H1 (cell line): Measurements from ENCODE around the gene NAPA. TPM values are rescaled to one million over a fixed set of nuclear protein-coding genes. Genes with fewer than 3 reads are reported as not detected.
A peak's percentile ranks its signal among the peaks of the same experiment; 100 is the strongest.

Experiments
- BCL11A ChIP-seq, 2 experiments: IDR thresholded peaks; one replicate each; pipeline ENCODE4 v1.6.1; 2011; ENCODE audit warnings: low read depth in 2 of 2, low read length in 2 of 2, mild to moderate bottlenecking in 2 of 2
- CHD7 ChIP-seq: fragments of 300-600 bp; sonication (generic); IDR thresholded peaks from 2 replicates; pipeline ENCODE4 v1.7.1; 2012; ENCODE audit warnings: low read length, moderate library complexity, mild to moderate bottlenecking, inconsistent platforms; ENCODE audit not compliant: insufficient replicate concordance
- CREB1 ChIP-seq: IDR thresholded peaks from 2 replicates; pipeline ENCODE4 v1.6.1; 2012; ENCODE audit warnings: inconsistent platforms
- EP300 ChIP-seq, 2 experiments: IDR thresholded peaks; 1 replicate in 1 of 2; 2 replicates in 1 of 2; pipeline ENCODE4 v1.6.1; 2011 to 2012; ENCODE audit warnings: low read depth in 2 of 2, low read length in 2 of 2, mild to moderate bottlenecking in 2 of 2, borderline replicate concordance in 1 of 2, inconsistent platforms in 1 of 2, moderate library complexity in 1 of 2
- FOSL1 ChIP-seq: IDR thresholded peaks from 2 replicates; pipeline ENCODE4 v1.6.1; 2011; ENCODE audit warnings: mild to moderate bottlenecking, low read depth, low read length, moderate library complexity; ENCODE audit not compliant: insufficient read depth
- GABPA ChIP-seq: IDR thresholded peaks from 2 replicates; pipeline ENCODE4 v1.6.1; 2011; ENCODE audit warnings: mild to moderate bottlenecking, low read length, moderate library complexity, borderline replicate concordance; ENCODE audit not compliant: insufficient read depth
- PHF8 ChIP-seq: fragments of 200-600 bp; sonication (generic); conservative IDR thresholded peaks from 2 replicates; pipeline ENCODE4 v1.7.1; 2012; ENCODE audit warnings: low read depth, mild to moderate bottlenecking, inconsistent platforms, low read length, moderate library complexity
- RBBP5 ChIP-seq: IDR thresholded peaks from 2 replicates; pipeline ENCODE4 v1.7.1; 2012; ENCODE audit warnings: low read depth, mild to moderate bottlenecking, inconsistent platforms, low read length, moderate library complexity, borderline replicate concordance
- RXRA ChIP-seq: IDR thresholded peaks from 2 replicates; pipeline ENCODE4 v1.6.1; 2011; ENCODE audit warnings: low read depth, mild to moderate bottlenecking, low read length, moderate library complexity; ENCODE audit not compliant: insufficient read depth
- YY1 ChIP-seq: IDR thresholded peaks from 2 replicates; pipeline ENCODE4 v1.6.1; 2011; ENCODE audit warnings: low read depth, mild to moderate bottlenecking, low read length
- polyA plus RNA-seq, 7 experiments: library from polyadenylated mRNA; depleted of rRNA in 3 of 7; stranded (reverse) in 5 of 7; unstranded in 2 of 7; fragments of >200 nt in 5 of 7; fragments of 200-250 nt in 2 of 7; gene quantifications; 1 replicate in 5 of 7; 2 replicates in 1 of 7; 4 replicates in 1 of 7; pipeline versions ENCODE4 v1.2.1 to v1.2.3, GENCODE V29; 2011 to 2013; ENCODE audit warnings: missing spikeins in 2 of 7, mixed read lengths in 2 of 7
- total RNA-seq: library from RNA; stranded (reverse); fragmentation: NEBNext Ultra II Directional; extraction: Animal tissue kit (Norgen Biotek cat#: 25700); gene quantifications from 2 replicates; pipeline ENCODE4 v1.2.1, GENCODE V29; 2021

NAPA gene
- total and polyA plus RNA-seq, 2 of the 8 experiments (the other 6 are each of a cell fraction or from before 2014, with no cell fraction given): 58.5 to 78.2 TPM

DNA sequence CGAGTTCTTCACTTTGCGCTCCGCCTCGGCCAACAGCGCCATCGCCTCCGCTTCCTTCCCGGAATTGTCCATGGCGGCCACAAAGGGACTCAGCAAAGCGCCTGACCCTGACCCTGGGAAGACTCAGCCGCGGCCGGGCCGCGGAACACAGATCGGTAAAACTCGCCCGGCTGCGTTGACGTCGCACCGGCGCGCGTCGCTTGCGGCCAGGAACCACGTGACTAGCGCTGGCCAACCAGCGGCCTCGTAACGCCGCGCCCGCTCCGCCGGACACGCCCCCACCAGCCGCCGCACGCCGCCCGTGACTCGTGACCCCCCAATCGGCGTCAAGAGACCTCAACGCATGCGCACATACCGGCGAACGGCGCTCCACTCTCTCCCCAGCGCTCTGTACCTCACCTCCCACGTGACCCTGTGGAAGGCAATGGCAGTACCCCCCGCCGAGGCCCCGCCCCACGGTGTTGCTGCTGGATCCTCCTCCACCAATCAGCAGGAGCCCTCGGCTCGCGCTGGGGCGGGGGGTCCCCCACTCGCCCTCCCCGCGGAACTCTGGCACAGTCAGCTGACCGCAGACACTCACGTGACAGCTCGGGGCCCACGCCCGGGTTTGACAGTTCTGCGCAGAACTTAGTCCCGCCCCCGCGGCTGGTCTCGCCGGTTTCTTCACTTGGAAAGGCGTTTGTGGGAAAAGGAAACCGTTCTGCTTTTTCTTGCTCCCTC lies at the start of gene NAPA (continued):
- no peak for TF ChIP-seq RXRA
- no peak for TF ChIP-seq BCL11A (IDR thresholded peaks at IDR 0.05; ENCODE audit: low read depth in 2 of 2, low read length in 2 of 2)
- TF ChIP-seq FOSL1: no peak
- TF ChIP-seq EP300 (IDR thresholded peaks at IDR 0.05; ENCODE audit: borderline replicate concordance in 1 of 2, low read depth in 2 of 2, low read length in 2 of 2): peak in 1 of 2 experiments; percentile 74; a peak in 1 of 3 replicates
- peak; percentile 94 for TF ChIP-seq CREB1
- peak; percentile 76 for TF ChIP-seq PHF8
- TF ChIP-seq GABPA: no peak
- TF ChIP-seq CHD7: no peak
- no peak for TF ChIP-seq YY1
- no peak for TF ChIP-seq RBBP5
